ENCODE data around the gene LTBP2. TPM values are rescaled to one million over a fixed set of nuclear protein-coding genes. Genes with fewer than 3 reads are reported as not detected.

The LTBP2 gene
- total and polyA plus RNA-seq, 2 of the 13 experiments (the other 11 are each of a cell fraction or from before 2014, with no cell fraction given), result 0.20 to 0.41 TPM

GRCh38 chr14:74492776-74493342, 119.2 kb downstream of the LTBP2 start, which contains the start of gene NPC2 (continued):
- no peak for TF ChIP-seq CSRNP1 (CRISPR knock-in tag; IDR thresholded peaks at IDR 0.05)
- no peak for TF ChIP-seq KMT2B (CRISPR knock-in tag; IDR thresholded peaks at IDR 0.05)
- TF ChIP-seq CBFB (CRISPR knock-in tag; IDR thresholded peaks at IDR 0.05), result no peak
- TF ChIP-seq, protein P1, sequence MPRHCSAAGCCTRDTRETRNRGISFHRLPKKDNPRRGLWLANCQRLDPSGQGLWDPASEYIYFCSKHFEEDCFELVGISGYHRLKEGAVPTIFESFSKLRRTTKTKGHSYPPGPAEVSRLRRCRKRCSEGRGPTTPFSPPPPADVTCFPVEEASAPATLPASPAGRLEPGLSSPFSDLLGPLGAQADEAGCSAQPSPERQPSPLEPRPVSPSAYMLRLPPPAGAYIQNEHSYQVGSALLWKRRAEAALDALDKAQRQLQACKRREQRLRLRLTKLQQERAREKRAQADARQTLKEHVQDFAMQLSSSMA (CRISPR knock-in tag; IDR thresholded peaks at IDR 0.05), result 0 out of 2 replicates have a peak, but pooled peaks have one; percentile 19
- TF ChIP-seq AHR (CRISPR knock-in tag; IDR thresholded peaks at IDR 0.05), result no peak
- TF ChIP-seq MAZ (IDR thresholded peaks at IDR 0.05; ENCODE audit: borderline replicate concordance, low read depth, low read length), result no peak
- no peak for TF ChIP-seq MAZ (CRISPR knock-in tag; IDR thresholded peaks at IDR 0.05; ENCODE audit: low read depth)
- peak; percentile 47 for TF ChIP-seq ZNF883 (CRISPR knock-in tag; IDR thresholded peaks at IDR 0.05; ENCODE audit: not compliant biosample characterization)
- no peak for TF ChIP-seq SOX13 (IDR thresholded peaks at IDR 0.05)
- 0 out of 4 replicates have a peak, but pooled peaks of 1 of the 2 experiments have one; percentile 28 for TF ChIP-seq SOX13 (CRISPR knock-in tag; conservative IDR thresholded peaks at IDR 0.05 in 1 of 2, IDR thresholded peaks at IDR 0.05 in 1 of 2)
- no peak for TF ChIP-seq NR2F6 (IDR thresholded peaks at IDR 0.05)
- TF ChIP-seq NR2F6 (CRISPR knock-in tag; IDR thresholded peaks at IDR 0.05), result no peak
- TF ChIP-seq RXRA (CRISPR knock-in tag; IDR thresholded peaks at IDR 0.05), result peak; percentile 45; the same call in 1 of the 2 replicates
- TF ChIP-seq NFRKB (IDR thresholded peaks at IDR 0.05), result no peak
- TF ChIP-seq CAMTA2 (CRISPR knock-in tag; IDR thresholded peaks at IDR 0.05; ENCODE audit: borderline replicate concordance), result no peak
- no peak for TF ChIP-seq TMF1 (CRISPR knock-in tag; IDR thresholded peaks at IDR 0.05; ENCODE audit: low read depth)
- TF ChIP-seq, protein P2, sequence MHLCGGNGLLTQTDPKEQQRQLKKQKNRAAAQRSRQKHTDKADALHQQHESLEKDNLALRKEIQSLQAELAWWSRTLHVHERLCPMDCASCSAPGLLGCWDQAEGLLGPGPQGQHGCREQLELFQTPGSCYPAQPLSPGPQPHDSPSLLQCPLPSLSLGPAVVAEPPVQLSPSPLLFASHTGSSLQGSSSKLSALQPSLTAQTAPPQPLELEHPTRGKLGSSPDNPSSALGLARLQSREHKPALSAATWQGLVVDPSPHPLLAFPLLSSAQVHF (CRISPR knock-in tag; IDR thresholded peaks at IDR 0.05), result no peak
- TF ChIP-seq PCBP2 (optimal IDR thresholded peaks at IDR 0.05; ENCODE audit: low read depth, low read length, poor library complexity, severe bottlenecking), result no peak
- TF ChIP-seq POLR2A (IDR thresholded peaks at IDR 0.05; ENCODE audit: insufficient read depth in 1 of 2, low read depth in 2 of 2, low read length in 2 of 2), result peak; percentile 81 to 82
- no peak for TF ChIP-seq NR2F1 (CRISPR knock-in tag; IDR thresholded peaks at IDR 0.05)
- TF ChIP-seq ZNF550 (CRISPR knock-in tag; IDR thresholded peaks at IDR 0.05; ENCODE audit: borderline replicate concordance), result no peak
- no peak for TF ChIP-seq U2AF1 (optimal IDR thresholded peaks at IDR 0.05; ENCODE audit: low read depth, low read length)
- TF ChIP-seq ELF1 (CRISPR knock-in tag; IDR thresholded peaks at IDR 0.05), result no peak
- no peak for TF ChIP-seq ATF7 (IDR thresholded peaks at IDR 0.05)
- 0 out of 2 replicates have a peak, but pooled peaks have one; percentile 44 for TF ChIP-seq ATF7 (CRISPR knock-in tag; IDR thresholded peaks at IDR 0.05)
- TF ChIP-seq NCOA1 (CRISPR knock-in tag; IDR thresholded peaks at IDR 0.05), result no peak; the same call in 1 of the 2 replicates
- no peak for TF ChIP-seq XRCC5 (optimal IDR thresholded peaks at IDR 0.05; ENCODE audit: low read length)
- TF ChIP-seq FOSL1 (CRISPR knock-in tag; IDR thresholded peaks at IDR 0.05; ENCODE audit: borderline replicate concordance), result no peak
- TF ChIP-seq SCMH1 (CRISPR knock-in tag; IDR thresholded peaks at IDR 0.05; ENCODE audit: borderline replicate concordance), result no peak
- TF ChIP-seq DNMT3B (CRISPR knock-in tag; conservative IDR thresholded peaks at IDR 0.05), result no peak

Measured in HepG2 (cell line).